Hepatocyte (in vitro differentiated cells): Measurements from ENCODE around the gene DOCK1.

Source experiments
- CTCF ChIP-seq: fragments of 200-600 bp; sonication (generic); IDR thresholded peaks from 2 replicates; pipeline ENCODE4 v1.5.1; 2016; ENCODE audit warnings: antibody characterized with exemption, mild to moderate bottlenecking; ENCODE audit not compliant: poor library complexity
- EZH2 ChIP-seq: fragments of 200-600 bp; sonication (generic); IDR thresholded peaks from 2 replicates; pipeline ENCODE4 v1.6.1; 2016; ENCODE audit warnings: antibody characterized with exemption, mild to moderate bottlenecking, borderline replicate concordance
- EZH2phosphoT487 ChIP-seq: fragments of 200-600 bp; sonication (generic); IDR thresholded peaks from one replicate; pipeline ENCODE4 v1.6.1; 2018; ENCODE audit warnings: antibody characterized with exemption, mild to moderate bottlenecking, low read depth, moderate library complexity; ENCODE audit not compliant: unreplicated experiment, severe bottlenecking

- TF ChIP-seq CTCF (no peak), EZH2 (no peak), EZH2phosphoT487 (no peak)
Observed at GRCh38 chr10:126945351-126946030, 40.3 kb downstream of the DOCK1 start.
